ENCODE results near the gene ZNF598.

Gene ZNF598

GRCh38 chr16:1992704-1993317 is 16.8 kb downstream of the ZNF598 start:
- H3K36me3 ChIP-seq (ENCODE audit: control insufficient read depth, insufficient read depth, low read length), result peaks cover 13% of the 10 kb centered on the region
- peak overlapping the region; percentile 86; the same call in 1 of the 2 replicates for H3K9ac ChIP-seq (ENCODE audit: low read depth, low read length)
- no peak overlapping the region for H3K27ac ChIP-seq (ENCODE audit: low read depth, low read length)
- peaks cover 26% of the 10 kb centered on the region for H3K27me3 ChIP-seq (ENCODE audit: control insufficient read depth, insufficient read depth, low read length)
- H3K9me3 ChIP-seq (ENCODE audit: control insufficient read depth, insufficient read depth, low read length), result no peaks in the 10 kb centered on the region
- H3K4me1 ChIP-seq (ENCODE audit: control insufficient read depth, insufficient read depth, low read length), result peaks cover 22% of the 10 kb centered on the region
- H3K4me3 ChIP-seq (ENCODE audit: low read depth, low read length), result peak overlapping the region; percentile 68; the same call in 1 of the 2 replicates

DNA sequence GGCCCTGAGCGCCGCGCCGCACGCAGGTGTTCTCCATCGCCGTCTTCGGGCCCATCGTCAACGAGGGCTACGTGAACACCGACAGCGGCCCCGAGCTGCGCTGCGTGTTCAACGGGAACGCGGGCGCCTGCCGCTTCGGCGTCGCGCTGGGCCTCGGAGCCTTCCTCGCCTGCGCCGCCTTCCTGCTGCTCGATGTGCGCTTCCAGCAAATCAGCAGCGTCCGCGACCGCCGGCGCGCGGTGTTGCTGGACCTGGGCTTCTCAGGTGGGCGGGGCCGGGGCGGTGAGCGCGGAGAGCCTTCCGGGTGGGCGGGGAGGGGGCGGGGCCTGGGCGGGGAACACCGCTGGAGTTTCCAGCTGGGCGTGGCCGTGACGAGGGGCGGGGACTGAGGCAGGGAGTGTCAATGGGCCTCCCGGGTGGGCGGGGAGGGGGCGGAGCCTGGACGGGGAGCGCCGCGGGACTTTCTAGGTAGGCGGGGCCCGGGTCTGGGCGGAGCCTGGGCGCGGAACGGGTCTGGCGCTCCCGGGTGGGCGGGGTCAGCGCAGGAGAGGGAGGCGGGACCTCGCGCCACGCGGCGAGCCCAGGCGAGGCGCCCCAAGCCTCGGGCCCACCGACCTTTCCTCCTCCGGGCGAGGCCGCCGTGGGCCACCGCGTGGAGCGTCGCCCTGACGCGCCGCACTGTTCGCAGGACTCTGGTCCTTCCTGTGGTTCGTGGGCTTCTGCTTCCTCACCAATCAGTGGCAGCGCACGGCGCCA is 17.5 kb downstream of the ZNF598 start:
- Histone ChIP-seq H3K27me3 (ENCODE audit: control insufficient read depth, insufficient read depth, low read length) (peaks cover 26% of the 10 kb centered on the region), H3K27ac (ENCODE audit: low read depth, low read length) (no peak overlapping the region), H3K9me3 (ENCODE audit: control insufficient read depth, insufficient read depth, low read length) (no peaks in the 10 kb centered on the region), H3K4me3 (ENCODE audit: low read depth, low read length) (peak overlapping the region; percentile 68), H3K36me3 (ENCODE audit: control insufficient read depth, insufficient read depth, low read length) (peaks cover 6% of the 10 kb centered on the region), H3K9ac (ENCODE audit: low read depth, low read length) (peak overlapping the region; percentile 86; the same call in 1 of the 2 replicates), H3K4me1 (ENCODE audit: control insufficient read depth, insufficient read depth, low read length) (peaks cover 22% of the 10 kb centered on the region)

DNA sequence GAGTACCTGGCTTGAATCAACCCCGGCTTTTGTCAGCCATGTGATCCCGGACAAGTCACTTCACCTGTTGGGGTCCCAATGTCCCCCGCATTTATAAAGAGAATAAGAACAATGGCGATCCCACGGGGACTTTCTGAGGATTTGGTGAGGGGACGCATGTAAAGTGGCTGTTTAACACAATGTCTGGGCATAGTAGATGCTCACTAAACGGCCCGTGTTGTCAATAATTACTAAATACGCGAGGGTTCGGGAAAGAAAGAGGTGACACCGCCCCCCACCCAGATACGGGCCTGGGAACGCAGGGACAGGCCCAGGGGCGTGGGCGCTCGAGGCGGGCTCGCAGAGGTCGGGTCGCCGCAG is 18.1 kb downstream of the ZNF598 start:
- H3K36me3 ChIP-seq (ENCODE audit: control insufficient read depth, insufficient read depth, low read length), result peaks cover 6% of the 10 kb centered on the region; the same call in 1 of the 2 replicates
- peak overlapping the region; percentile 56 for H3K4me3 ChIP-seq (ENCODE audit: low read depth, low read length)
- H3K4me1 ChIP-seq (ENCODE audit: control insufficient read depth, insufficient read depth, low read length), result peaks cover 22% of the 10 kb centered on the region
- H3K9me3 ChIP-seq (ENCODE audit: control insufficient read depth, insufficient read depth, low read length), result no peaks in the 10 kb centered on the region
- H3K27ac ChIP-seq (ENCODE audit: low read depth, low read length), result no peak overlapping the region
- H3K27me3 ChIP-seq (ENCODE audit: control insufficient read depth, insufficient read depth, low read length), result peaks cover 26% of the 10 kb centered on the region
- no peak overlapping the region for H3K9ac ChIP-seq (ENCODE audit: low read depth, low read length)

DNA sequence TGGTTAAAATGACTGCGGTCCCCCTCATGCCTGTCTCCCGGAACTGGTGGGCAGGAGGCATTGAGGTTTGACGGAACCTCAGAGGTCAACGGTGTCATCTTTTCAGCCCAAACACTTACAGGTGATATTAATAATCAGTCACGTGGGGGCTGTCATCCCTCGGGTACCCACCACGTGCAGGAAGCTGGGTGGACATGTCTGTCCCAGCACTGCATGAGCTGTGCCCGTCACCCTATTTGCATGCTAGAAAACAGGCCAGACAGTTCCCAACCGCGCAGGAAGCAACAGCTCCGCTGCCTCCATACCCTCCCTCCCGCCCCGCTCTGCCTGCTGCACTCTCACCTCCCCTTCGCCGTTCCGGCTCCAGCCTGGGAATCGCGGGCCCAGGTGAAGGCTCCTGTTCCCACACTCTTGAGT is 18.5 kb downstream of the ZNF598 start:
- Histone ChIP-seq H3K36me3 (ENCODE audit: control insufficient read depth, insufficient read depth, low read length) (peaks cover 9% of the 10 kb centered on the region), H3K9ac (ENCODE audit: low read depth, low read length) (no peak overlapping the region), H3K4me3 (ENCODE audit: low read depth, low read length) (peak overlapping the region; percentile 78; the same call in 1 of the 2 replicates), H3K9me3 (ENCODE audit: control insufficient read depth, insufficient read depth, low read length) (no peaks in the 10 kb centered on the region), H3K4me1 (ENCODE audit: control insufficient read depth, insufficient read depth, low read length) (peaks cover 22% of the 10 kb centered on the region), H3K27me3 (ENCODE audit: control insufficient read depth, insufficient read depth, low read length) (peaks cover 26% of the 10 kb centered on the region), H3K27ac (ENCODE audit: low read depth, low read length) (no peak overlapping the region)

GRCh38 chr16:1990351-1991134 is 19.1 kb downstream of the ZNF598 start:
- Histone ChIP-seq H3K9me3 (ENCODE audit: control insufficient read depth, insufficient read depth, low read length) (no peaks in the 10 kb centered on the region), H3K9ac (ENCODE audit: low read depth, low read length) (no peak overlapping the region), H3K27ac (ENCODE audit: low read depth, low read length) (peak overlapping the region; percentile 50), H3K4me1 (ENCODE audit: control insufficient read depth, insufficient read depth, low read length) (peaks cover 22% of the 10 kb centered on the region), H3K27me3 (ENCODE audit: control insufficient read depth, insufficient read depth, low read length) (peaks cover 26% of the 10 kb centered on the region), H3K4me3 (ENCODE audit: low read depth, low read length) (peak overlapping the region; percentile 78), H3K36me3 (ENCODE audit: control insufficient read depth, insufficient read depth, low read length) (peaks cover 15% of the 10 kb centered on the region)

- Histone ChIP-seq H3K36me3 (ENCODE audit: control insufficient read depth, insufficient read depth, low read length) (peaks cover 18% of the 10 kb centered on the region), H3K27ac (ENCODE audit: low read depth, low read length) (no peak overlapping the region), H3K9ac (ENCODE audit: low read depth, low read length) (no peak overlapping the region), H3K27me3 (ENCODE audit: control insufficient read depth, insufficient read depth, low read length) (peaks cover 26% of the 10 kb centered on the region), H3K4me1 (ENCODE audit: control insufficient read depth, insufficient read depth, low read length) (peaks cover 24% of the 10 kb centered on the region), H3K4me3 (ENCODE audit: low read depth, low read length) (peak overlapping the region; percentile 78), H3K9me3 (ENCODE audit: control insufficient read depth, insufficient read depth, low read length) (no peaks in the 10 kb centered on the region)
Measured at GRCh38 chr16:1990101-1990350, 19.6 kb downstream of the ZNF598 start.

DNA sequence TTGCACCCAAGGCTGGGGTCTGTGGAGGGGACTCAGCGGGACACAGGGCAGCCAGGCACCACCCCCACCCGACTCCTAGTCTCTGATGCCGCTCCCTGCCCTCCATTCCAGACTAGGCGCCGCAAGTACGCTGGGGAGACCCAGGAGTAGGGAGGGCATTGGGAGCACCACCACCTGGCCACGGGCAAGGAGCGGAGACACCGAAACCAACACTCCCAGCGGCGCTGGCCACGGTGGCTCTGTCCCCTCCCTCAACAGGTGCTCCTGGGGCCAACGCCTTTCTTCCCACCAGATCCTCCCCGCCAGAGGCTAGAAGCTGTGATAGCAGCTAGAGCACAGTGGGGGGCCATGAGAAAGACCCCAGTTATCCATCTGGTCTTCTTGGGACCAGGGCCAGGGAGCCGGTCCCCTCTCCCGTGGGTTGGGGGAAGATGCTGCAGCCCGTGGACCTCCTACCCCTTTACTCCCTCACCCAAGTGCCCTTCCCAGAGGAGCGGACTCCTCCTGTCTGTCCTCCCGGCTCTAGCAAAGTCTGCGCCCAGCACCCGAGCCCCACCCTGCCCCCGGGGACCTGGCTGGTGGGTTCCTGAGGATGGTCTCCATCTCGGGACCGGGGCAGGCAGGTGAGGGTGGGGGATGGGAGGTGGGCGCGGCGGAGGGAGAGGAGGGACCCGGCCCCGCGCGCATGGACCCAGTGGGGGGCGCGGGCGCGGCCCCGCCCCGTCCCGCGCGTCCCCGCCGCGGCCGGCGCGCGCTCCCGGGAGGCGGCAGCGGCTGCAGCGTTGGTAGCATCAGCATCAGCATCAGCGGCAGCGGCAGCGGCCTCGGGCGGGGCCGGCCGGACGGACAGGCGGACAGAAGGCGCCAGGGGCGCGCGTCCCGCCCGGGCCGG is 20.2 kb downstream of the ZNF598 start, which contains the start of gene SYNGR3:
Gene SYNGR3, plus strand, starts transcription at position 762 of the 892 bp plus-strand sequence. CDS start 133 bp downstream, outside the sequence.
- Histone ChIP-seq H3K36me3 (ENCODE audit: control insufficient read depth, insufficient read depth, low read length) (peaks cover 18% of the 10 kb centered on the region), H3K4me1 (ENCODE audit: control insufficient read depth, insufficient read depth, low read length) (peaks cover 28% of the 10 kb centered on the region), H3K27me3 (ENCODE audit: control insufficient read depth, insufficient read depth, low read length) (peaks cover 26% of the 10 kb centered on the region), H3K4me3 (ENCODE audit: low read depth, low read length) (peak within 1 kb of the TSS; percentile 78), H3K27ac (ENCODE audit: low read depth, low read length) (peak within 1 kb of the TSS; percentile 50), H3K9ac (ENCODE audit: low read depth, low read length) (no peak within 1 kb of the TSS), H3K9me3 (ENCODE audit: control insufficient read depth, insufficient read depth, low read length) (no peaks in the 10 kb centered on the region)

GRCh38 chr16:1987198-1987597 is 22.4 kb downstream of the ZNF598 start:
- no peak overlapping the region for H3K9ac ChIP-seq (ENCODE audit: low read depth, low read length)
- peaks cover 37% of the 10 kb centered on the region for H3K27me3 ChIP-seq (ENCODE audit: control insufficient read depth, insufficient read depth, low read length)
- no peak overlapping the region for H3K4me3 ChIP-seq (ENCODE audit: low read depth, low read length)
- H3K9me3 ChIP-seq (ENCODE audit: control insufficient read depth, insufficient read depth, low read length), result no peaks in the 10 kb centered on the region
- no peak overlapping the region for H3K27ac ChIP-seq (ENCODE audit: low read depth, low read length)
- H3K4me1 ChIP-seq (ENCODE audit: control insufficient read depth, insufficient read depth, low read length), result peaks cover 35% of the 10 kb centered on the region
- H3K36me3 ChIP-seq (ENCODE audit: control insufficient read depth, insufficient read depth, low read length), result peaks cover 18% of the 10 kb centered on the region

GRCh38 chr16:1985466-1986150 is 24.0 kb downstream of the ZNF598 start:
- Histone ChIP-seq H3K27ac (ENCODE audit: low read depth, low read length) (no peak overlapping the region), H3K4me1 (ENCODE audit: control insufficient read depth, insufficient read depth, low read length) (peaks cover 33% of the 10 kb centered on the region), H3K27me3 (ENCODE audit: control insufficient read depth, insufficient read depth, low read length) (peaks cover 40% of the 10 kb centered on the region), H3K9me3 (ENCODE audit: control insufficient read depth, insufficient read depth, low read length) (no peaks in the 10 kb centered on the region), H3K36me3 (ENCODE audit: control insufficient read depth, insufficient read depth, low read length) (peaks cover 18% of the 10 kb centered on the region), H3K9ac (ENCODE audit: low read depth, low read length) (no peak overlapping the region), H3K4me3 (ENCODE audit: low read depth, low read length) (0 out of 2 replicates have a peak overlapping the region, but pooled peaks have one; percentile 81)
